DOHH2 (cell line): ENCODE measurements around the gene MPPE1.

Source experiments
- H3F3A ChIP-seq: fragments of 200-600 bp; sonication (generic), shearing (Covaris generic); 2 replicates; pipeline ENCODE4 v1.6.0; 2016; ENCODE audit warnings: antibody characterized with exemption, mild to moderate bottlenecking; ENCODE audit not compliant: control insufficient read depth, insufficient read depth
- H3K27ac ChIP-seq: fragments of 200-600 bp; sonication (generic); 2 replicates; pipeline ENCODE4 v1.5.1; 2014; ENCODE audit warnings: low read depth, mild to moderate bottlenecking, low read length, moderate library complexity
- H3K27me3 ChIP-seq: fragments of 200-600 bp; sonication (generic); 2 replicates; pipeline ENCODE4 v1.6.1; 2014; ENCODE audit warnings: mild to moderate bottlenecking, low read length, mixed read lengths; ENCODE audit not compliant: control insufficient read depth
- H3K36me3 ChIP-seq: fragments of 200-600 bp; sonication (generic); 2 replicates; pipeline ENCODE4 v1.6.1; 2014; ENCODE audit warnings: mild to moderate bottlenecking, low read length, moderate library complexity, mixed read lengths; ENCODE audit not compliant: control insufficient read depth
- H3K4me1 ChIP-seq: fragments of 200-600 bp; sonication (generic); 2 replicates; pipeline ENCODE4 v1.6.1; 2014; ENCODE audit warnings: mild to moderate bottlenecking, low read length, mixed read lengths; ENCODE audit not compliant: control insufficient read depth
- H3K4me2 ChIP-seq: fragments of 200-600 bp; sonication (generic); 2 replicates; pipeline ENCODE4 v1.6.0; 2014; ENCODE audit warnings: mild to moderate bottlenecking, low read length, moderate library complexity
- H3K4me3 ChIP-seq: fragments of 200-600 bp; sonication (generic); 2 replicates; pipeline ENCODE4 v1.5.1; 2014; ENCODE audit warnings: mild to moderate bottlenecking, low read length, mixed read lengths
- H3K79me2 ChIP-seq: fragments of 200-600 bp; sonication (generic); 2 replicates; pipeline ENCODE4 v1.6.1; 2014; ENCODE audit warnings: mild to moderate bottlenecking, low read length, mixed read lengths; ENCODE audit not compliant: control insufficient read depth
- H3K9me2 ChIP-seq: fragments of 200-600 bp; sonication (generic); replicated peaks from 2 replicates; pipeline ENCODE4 v1.6.1; 2014; ENCODE audit warnings: mild to moderate bottlenecking, low read length, mixed read lengths; ENCODE audit not compliant: control insufficient read depth
- H3K9me3 ChIP-seq: fragments of 200-600 bp; sonication (generic); 2 replicates; pipeline ENCODE4 v1.6.1; 2014; ENCODE audit warnings: antibody characterized with exemption, low read length, mixed read lengths; ENCODE audit not compliant: control insufficient read depth, insufficient read depth
- H4K20me1 ChIP-seq: fragments of 200-600 bp; sonication (generic); 2 replicates; pipeline ENCODE4 v1.6.0; 2014; ENCODE audit warnings: low read depth, mild to moderate bottlenecking, antibody characterized with exemption, low read length, moderate library complexity; ENCODE audit not compliant: control insufficient read depth, insufficient read depth
- CTCF ChIP-seq: fragments of 200-600 bp; sonication (generic); IDR thresholded peaks from one replicate; pipeline ENCODE4 v1.5.1; 2014; ENCODE audit warnings: antibody characterized with exemption, mild to moderate bottlenecking, low read depth, low read length; ENCODE audit not compliant: poor library complexity, severe bottlenecking
- EZH2phosphoT487 ChIP-seq: fragments of 200-600 bp; sonication (generic); IDR thresholded peaks from 2 replicates; pipeline ENCODE4 v1.6.1; 2017; ENCODE audit warnings: borderline replicate concordance, mild to moderate bottlenecking, antibody characterized with exemption, low read length, moderate library complexity, mixed read lengths

MPPE1 gene

DNA sequence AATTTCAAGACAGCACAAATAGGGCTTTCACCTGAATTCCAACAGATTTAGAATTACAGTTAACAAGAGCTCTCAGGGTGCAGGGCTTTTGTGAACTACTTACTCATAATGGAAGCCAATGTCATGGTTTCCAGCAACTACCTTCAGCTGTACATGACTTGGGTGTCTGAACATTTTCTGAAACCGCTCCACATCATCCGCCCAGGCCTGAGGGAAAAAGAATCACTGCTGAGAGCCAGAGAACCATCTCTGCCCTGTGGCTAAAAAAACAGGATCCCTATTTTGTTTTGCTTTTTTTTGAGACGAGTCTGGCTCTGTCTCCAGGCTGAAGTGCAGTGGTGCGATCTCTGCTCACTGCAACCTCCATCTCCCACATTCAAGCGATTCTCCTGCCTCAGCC lies 18.8 kb downstream of the MPPE1 start:
- peaks cover 61% of the 10 kb centered on the region for H3K36me3 ChIP-seq
- H3K4me1 ChIP-seq, result peaks cover 14% of the 10 kb centered on the region
- no peaks in the 10 kb centered on the region for H3K9me3 ChIP-seq
- no peak overlapping the region for H3K27ac ChIP-seq
- no peaks in the 10 kb centered on the region for H4K20me1 ChIP-seq
- no peaks in the 10 kb centered on the region for H3K27me3 ChIP-seq
- H3K9me2 ChIP-seq, result no peaks in the 10 kb centered on the region
- TF ChIP-seq EZH2phosphoT487 (no peak), CTCF (no peak)
- H3K4me2 ChIP-seq, result no peak overlapping the region
- no peaks in the 10 kb centered on the region for H3F3A ChIP-seq
- H3K79me2 ChIP-seq, result no peaks in the 10 kb centered on the region
- H3K4me3 ChIP-seq, result no peak overlapping the region

DNA sequence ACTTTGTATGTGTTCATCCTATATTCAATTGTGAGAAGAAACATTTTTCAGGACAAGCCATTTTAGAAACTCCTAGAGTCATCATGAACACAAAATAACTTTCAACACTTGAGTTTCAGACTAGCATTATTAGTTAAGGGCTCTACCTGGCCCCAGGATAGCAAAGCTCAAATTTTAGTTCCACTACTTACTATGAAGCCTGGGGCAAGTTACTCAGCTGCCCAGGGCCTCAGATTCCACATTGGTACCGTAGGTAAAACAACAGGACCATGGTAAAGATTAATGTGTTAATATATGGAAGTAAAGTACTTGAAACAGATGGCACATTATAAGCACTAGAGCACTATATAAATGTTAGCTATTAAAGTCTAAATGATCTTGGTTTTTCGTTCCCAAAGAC lies 19.4 kb downstream of the MPPE1 start:
- no peak overlapping the region for H3K4me3 ChIP-seq
- no peaks in the 10 kb centered on the region for H3K9me3 ChIP-seq
- H3K9me2 ChIP-seq, result no peaks in the 10 kb centered on the region
- H3K79me2 ChIP-seq, result no peaks in the 10 kb centered on the region
- H4K20me1 ChIP-seq, result no peaks in the 10 kb centered on the region
- no peaks in the 10 kb centered on the region for H3F3A ChIP-seq
- H3K36me3 ChIP-seq, result peaks cover 66% of the 10 kb centered on the region
- H3K4me1 ChIP-seq, result peaks cover 15% of the 10 kb centered on the region
- no peak overlapping the region for H3K27ac ChIP-seq
- H3K27me3 ChIP-seq, result no peaks in the 10 kb centered on the region
- TF ChIP-seq CTCF (no peak), EZH2phosphoT487 (no peak)
- H3K4me2 ChIP-seq, result no peak overlapping the region

DNA sequence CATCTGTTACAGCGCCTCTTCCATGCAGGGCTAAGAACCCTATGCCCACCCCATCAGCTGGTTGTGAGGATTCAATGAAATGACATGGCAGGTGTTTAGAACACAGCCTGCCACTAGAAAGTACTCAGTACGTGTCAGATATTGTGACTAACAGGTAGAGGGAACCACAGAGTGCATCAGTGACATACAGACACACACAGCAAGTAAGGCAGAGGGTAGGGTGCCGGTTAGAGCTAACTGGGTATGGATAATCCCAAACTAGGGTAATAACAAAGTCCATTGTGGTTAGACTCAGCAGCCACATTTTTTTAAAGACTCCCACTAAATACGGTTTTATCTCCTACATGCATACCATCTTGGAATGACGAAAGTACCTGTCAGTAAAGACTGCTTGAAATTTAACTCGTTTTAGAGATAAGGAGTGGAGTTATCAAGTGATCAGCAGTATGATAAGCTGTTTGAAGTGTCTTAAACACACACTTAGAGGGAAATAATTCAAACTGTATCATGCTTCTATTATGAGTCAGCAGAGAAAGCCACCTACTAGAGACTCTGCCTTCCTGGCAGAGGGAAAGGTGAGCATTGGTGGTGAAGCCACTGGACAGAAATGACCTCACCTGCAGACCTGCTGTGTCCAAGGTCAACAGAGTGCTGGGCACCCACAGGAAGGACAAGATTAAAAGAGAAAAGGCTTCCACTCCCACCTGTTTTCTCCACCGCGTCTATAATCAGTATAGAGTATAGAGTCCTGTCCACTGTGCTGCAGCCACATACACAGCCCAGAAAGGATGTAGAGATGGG lies 20.6 kb downstream of the MPPE1 start:
- Histone ChIP-seq H3K4me1 (peaks cover 24% of the 10 kb centered on the region), H3K27me3 (no peaks in the 10 kb centered on the region), H3K79me2 (no peaks in the 10 kb centered on the region), H3K27ac (no peak overlapping the region), H3F3A (peaks cover 9% of the 10 kb centered on the region), H3K9me2 (no peaks in the 10 kb centered on the region), H3K4me3 (no peak overlapping the region), H3K4me2 (no peak overlapping the region), H3K36me3 (peaks cover 59% of the 10 kb centered on the region), H4K20me1 (no peaks in the 10 kb centered on the region), H3K9me3 (no peaks in the 10 kb centered on the region)
- no peak for TF ChIP-seq CTCF
- TF ChIP-seq EZH2phosphoT487, result no peak
